ENCODE results near the gene ARIH2.

DNA sequence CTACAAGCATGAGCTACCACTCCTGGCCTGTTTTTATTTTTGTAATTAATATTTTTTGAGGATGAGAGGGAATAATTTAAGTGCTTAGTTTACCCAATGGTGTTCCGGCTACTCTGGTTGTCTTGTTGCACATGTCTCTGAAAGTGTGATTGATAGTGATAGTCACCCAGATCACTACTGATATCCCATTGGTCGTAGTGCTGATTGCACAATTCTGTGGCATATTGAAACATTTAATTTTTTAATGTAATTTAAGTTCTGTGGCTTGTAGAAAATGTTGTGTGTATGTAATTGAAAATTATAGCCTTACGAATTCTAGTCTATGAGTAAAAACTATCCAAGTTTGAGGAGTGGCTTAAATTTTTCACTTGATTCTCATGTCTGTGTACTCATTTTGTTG, 11.9 kb downstream of the ARIH2 start:
- TF ChIP-seq NANOG (IDR thresholded peaks at IDR 0.05; ENCODE audit: borderline replicate concordance) (no peak), EZH2phosphoT487 (IDR thresholded peaks at IDR 0.05; ENCODE audit: unreplicated experiment) (no peak), POLR2AphosphoS5 (IDR thresholded peaks at IDR 0.05; ENCODE audit: low read depth) (no peak), EZH2 (IDR thresholded peaks at IDR 0.05; ENCODE audit: low read depth, unreplicated experiment) (no peak), STAT1 (IDR thresholded peaks at IDR 0.05; ENCODE audit: unreplicated experiment) (no peak), JUNB (IDR thresholded peaks at IDR 0.05; ENCODE audit: unreplicated experiment) (no peak), CREB1 (CRISPR knock-in tag; IDR thresholded peaks at IDR 0.05; ENCODE audit: low read depth) (no peak), ZNF331 (CRISPR knock-in tag; IDR thresholded peaks at IDR 0.05; ENCODE audit: low read depth) (no peak)
- TF ChIP-seq, protein P1, sequence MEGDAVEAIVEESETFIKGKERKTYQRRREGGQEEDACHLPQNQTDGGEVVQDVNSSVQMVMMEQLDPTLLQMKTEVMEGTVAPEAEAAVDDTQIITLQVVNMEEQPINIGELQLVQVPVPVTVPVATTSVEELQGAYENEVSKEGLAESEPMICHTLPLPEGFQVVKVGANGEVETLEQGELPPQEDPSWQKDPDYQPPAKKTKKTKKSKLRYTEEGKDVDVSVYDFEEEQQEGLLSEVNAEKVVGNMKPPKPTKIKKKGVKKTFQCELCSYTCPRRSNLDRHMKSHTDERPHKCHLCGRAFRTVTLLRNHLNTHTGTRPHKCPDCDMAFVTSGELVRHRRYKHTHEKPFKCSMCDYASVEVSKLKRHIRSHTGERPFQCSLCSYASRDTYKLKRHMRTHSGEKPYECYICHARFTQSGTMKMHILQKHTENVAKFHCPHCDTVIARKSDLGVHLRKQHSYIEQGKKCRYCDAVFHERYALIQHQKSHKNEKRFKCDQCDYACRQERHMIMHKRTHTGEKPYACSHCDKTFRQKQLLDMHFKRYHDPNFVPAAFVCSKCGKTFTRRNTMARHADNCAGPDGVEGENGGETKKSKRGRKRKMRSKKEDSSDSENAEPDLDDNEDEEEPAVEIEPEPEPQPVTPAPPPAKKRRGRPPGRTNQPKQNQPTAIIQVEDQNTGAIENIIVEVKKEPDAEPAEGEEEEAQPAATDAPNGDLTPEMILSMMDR (conservative IDR thresholded peaks at IDR 0.05; ENCODE audit: low read depth in 2 of 2) = no peak
- TF ChIP-seq, protein P2, sequence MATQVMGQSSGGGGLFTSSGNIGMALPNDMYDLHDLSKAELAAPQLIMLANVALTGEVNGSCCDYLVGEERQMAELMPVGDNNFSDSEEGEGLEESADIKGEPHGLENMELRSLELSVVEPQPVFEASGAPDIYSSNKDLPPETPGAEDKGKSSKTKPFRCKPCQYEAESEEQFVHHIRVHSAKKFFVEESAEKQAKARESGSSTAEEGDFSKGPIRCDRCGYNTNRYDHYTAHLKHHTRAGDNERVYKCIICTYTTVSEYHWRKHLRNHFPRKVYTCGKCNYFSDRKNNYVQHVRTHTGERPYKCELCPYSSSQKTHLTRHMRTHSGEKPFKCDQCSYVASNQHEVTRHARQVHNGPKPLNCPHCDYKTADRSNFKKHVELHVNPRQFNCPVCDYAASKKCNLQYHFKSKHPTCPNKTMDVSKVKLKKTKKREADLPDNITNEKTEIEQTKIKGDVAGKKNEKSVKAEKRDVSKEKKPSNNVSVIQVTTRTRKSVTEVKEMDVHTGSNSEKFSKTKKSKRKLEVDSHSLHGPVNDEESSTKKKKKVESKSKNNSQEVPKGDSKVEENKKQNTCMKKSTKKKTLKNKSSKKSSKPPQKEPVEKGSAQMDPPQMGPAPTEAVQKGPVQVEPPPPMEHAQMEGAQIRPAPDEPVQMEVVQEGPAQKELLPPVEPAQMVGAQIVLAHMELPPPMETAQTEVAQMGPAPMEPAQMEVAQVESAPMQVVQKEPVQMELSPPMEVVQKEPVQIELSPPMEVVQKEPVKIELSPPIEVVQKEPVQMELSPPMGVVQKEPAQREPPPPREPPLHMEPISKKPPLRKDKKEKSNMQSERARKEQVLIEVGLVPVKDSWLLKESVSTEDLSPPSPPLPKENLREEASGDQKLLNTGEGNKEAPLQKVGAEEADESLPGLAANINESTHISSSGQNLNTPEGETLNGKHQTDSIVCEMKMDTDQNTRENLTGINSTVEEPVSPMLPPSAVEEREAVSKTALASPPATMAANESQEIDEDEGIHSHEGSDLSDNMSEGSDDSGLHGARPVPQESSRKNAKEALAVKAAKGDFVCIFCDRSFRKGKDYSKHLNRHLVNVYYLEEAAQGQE (IDR thresholded peaks at IDR 0.05; ENCODE audit: unreplicated experiment) = no peak
- TF ChIP-seq, protein P3, sequence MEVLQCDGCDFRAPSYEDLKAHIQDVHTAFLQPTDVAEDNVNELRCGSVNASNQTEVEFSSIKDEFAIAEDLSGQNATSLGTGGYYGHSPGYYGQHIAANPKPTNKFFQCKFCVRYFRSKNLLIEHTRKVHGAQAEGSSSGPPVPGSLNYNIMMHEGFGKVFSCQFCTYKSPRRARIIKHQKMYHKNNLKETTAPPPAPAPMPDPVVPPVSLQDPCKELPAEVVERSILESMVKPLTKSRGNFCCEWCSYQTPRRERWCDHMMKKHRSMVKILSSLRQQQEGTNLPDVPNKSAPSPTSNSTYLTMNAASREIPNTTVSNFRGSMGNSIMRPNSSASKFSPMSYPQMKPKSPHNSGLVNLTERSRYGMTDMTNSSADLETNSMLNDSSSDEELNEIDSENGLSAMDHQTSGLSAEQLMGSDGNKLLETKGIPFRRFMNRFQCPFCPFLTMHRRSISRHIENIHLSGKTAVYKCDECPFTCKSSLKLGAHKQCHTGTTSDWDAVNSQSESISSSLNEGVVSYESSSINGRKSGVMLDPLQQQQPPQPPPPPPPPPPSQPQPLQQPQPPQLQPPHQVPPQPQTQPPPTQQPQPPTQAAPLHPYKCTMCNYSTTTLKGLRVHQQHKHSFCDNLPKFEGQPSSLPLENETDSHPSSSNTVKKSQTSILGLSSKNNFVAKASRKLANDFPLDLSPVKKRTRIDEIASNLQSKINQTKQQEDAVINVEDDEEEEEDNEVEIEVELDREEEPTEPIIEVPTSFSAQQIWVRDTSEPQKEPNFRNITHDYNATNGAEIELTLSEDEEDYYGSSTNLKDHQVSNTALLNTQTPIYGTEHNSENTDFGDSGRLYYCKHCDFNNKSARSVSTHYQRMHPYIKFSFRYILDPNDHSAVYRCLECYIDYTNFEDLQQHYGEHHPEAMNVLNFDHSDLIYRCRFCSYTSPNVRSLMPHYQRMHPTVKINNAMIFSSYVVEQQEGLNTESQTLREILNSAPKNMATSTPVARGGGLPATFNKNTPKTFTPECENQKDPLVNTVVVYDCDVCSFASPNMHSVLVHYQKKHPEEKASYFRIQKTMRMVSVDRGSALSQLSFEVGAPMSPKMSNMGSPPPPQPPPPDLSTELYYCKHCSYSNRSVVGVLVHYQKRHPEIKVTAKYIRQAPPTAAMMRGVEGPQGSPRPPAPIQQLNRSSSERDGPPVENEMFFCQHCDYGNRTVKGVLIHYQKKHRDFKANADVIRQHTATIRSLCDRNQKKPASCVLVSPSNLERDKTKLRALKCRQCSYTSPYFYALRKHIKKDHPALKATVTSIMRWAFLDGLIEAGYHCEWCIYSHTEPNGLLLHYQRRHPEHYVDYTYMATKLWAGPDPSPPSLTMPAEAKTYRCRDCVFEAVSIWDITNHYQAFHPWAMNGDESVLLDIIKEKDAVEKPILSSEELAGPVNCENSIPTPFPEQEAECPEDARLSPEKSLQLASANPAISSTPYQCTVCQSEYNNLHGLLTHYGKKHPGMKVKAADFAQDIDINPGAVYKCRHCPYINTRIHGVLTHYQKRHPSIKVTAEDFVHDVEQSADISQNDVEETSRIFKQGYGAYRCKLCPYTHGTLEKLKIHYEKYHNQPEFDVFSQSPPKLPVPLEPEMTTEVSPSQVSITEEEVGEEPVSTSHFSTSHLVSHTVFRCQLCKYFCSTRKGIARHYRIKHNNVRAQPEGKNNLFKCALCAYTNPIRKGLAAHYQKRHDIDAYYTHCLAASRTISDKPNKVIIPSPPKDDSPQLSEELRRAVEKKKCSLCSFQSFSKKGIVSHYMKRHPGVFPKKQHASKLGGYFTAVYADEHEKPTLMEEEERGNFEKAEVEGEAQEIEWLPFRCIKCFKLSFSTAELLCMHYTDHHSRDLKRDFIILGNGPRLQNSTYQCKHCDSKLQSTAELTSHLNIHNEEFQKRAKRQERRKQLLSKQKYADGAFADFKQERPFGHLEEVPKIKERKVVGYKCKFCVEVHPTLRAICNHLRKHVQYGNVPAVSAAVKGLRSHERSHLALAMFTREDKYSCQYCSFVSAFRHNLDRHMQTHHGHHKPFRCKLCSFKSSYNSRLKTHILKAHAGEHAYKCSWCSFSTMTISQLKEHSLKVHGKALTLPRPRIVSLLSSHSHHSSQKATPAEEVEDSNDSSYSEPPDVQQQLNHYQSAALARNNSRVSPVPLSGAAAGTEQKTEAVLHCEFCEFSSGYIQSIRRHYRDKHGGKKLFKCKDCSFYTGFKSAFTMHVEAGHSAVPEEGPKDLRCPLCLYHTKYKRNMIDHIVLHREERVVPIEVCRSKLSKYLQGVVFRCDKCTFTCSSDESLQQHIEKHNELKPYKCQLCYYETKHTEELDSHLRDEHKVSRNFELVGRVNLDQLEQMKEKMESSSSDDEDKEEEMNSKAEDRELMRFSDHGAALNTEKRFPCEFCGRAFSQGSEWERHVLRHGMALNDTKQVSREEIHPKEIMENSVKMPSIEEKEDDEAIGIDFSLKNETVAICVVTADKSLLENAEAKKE (CRISPR knock-in tag; IDR thresholded peaks at IDR 0.05) = no peak
- TF ChIP-seq, protein P4, sequence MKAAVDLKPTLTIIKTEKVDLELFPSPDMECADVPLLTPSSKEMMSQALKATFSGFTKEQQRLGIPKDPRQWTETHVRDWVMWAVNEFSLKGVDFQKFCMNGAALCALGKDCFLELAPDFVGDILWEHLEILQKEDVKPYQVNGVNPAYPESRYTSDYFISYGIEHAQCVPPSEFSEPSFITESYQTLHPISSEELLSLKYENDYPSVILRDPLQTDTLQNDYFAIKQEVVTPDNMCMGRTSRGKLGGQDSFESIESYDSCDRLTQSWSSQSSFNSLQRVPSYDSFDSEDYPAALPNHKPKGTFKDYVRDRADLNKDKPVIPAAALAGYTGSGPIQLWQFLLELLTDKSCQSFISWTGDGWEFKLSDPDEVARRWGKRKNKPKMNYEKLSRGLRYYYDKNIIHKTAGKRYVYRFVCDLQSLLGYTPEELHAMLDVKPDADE (IDR thresholded peaks at IDR 0.05) = no peak
